Trophoblast cell (in vitro differentiated cells and primary cell): ENCODE data around the gene STUB1.
A peak's percentile ranks its signal among the peaks of the same experiment; 100 is the strongest.

Experiments
- DNase-seq, 2 donors: peaks; one replicate each; pipeline ENCODE4 v3.0.0-alpha.2; 2016
- H2AFZ ChIP-seq: 2 replicates; pipeline ENCODE4 v1.6.1; 2013; ENCODE audit warnings: low read length, moderate library complexity, mild to moderate bottlenecking; ENCODE audit not compliant: insufficient read depth, poor library complexity
- H2AK5ac ChIP-seq: 2 replicates; pipeline ENCODE4 v1.6.1; 2013; ENCODE audit warnings: mild to moderate bottlenecking, low read length
- H2BK120ac ChIP-seq: 2 replicates; pipeline ENCODE4 v1.6.1; 2013; ENCODE audit warnings: low read length, mild to moderate bottlenecking, moderate library complexity; ENCODE audit not compliant: insufficient read depth, poor library complexity
- H2BK12ac ChIP-seq: 2 replicates; pipeline ENCODE4 v1.6.1; 2013; ENCODE audit warnings: mild to moderate bottlenecking, low read length, moderate library complexity
- H2BK5ac ChIP-seq: 2 replicates; pipeline ENCODE4 v1.6.1; 2013; ENCODE audit warnings: low read length, low read depth, moderate library complexity, mild to moderate bottlenecking; ENCODE audit not compliant: poor library complexity
- H3K14ac ChIP-seq: 2 replicates; pipeline ENCODE4 v1.6.1; 2013; ENCODE audit warnings: mild to moderate bottlenecking, low read length
- H3K18ac ChIP-seq: 2 replicates; pipeline ENCODE4 v1.6.1; 2013; ENCODE audit warnings: mild to moderate bottlenecking, low read length
- H3K23ac ChIP-seq: 2 replicates; pipeline ENCODE4 v1.6.1; 2013; ENCODE audit warnings: low read length
- H3K27ac ChIP-seq: 2 replicates; pipeline ENCODE4 v1.5.1; 2013; ENCODE audit warnings: low read depth, mild to moderate bottlenecking, inconsistent platforms, low read length, moderate library complexity
- H3K27me3 ChIP-seq: 2 replicates; pipeline ENCODE4 v1.6.1; 2013; ENCODE audit warnings: inconsistent platforms, mild to moderate bottlenecking, low read length, moderate library complexity; ENCODE audit not compliant: insufficient read depth
- H3K36me3 ChIP-seq, 2 experiments: 1 replicate in 1 of 2; 2 replicates in 1 of 2; pipeline ENCODE4 v1.6.1; 2013; ENCODE audit warnings: low read length in 2 of 2, mild to moderate bottlenecking in 2 of 2, moderate library complexity in 1 of 2; ENCODE audit not compliant: insufficient read depth in 2 of 2, control insufficient read depth in 1 of 2
- H3K4ac ChIP-seq: 2 replicates; pipeline ENCODE4 v1.6.1; 2013; ENCODE audit warnings: low read depth, mild to moderate bottlenecking, low read length, moderate library complexity
- H3K4me1 ChIP-seq, 2 experiments: 1 replicate in 1 of 2; 2 replicates in 1 of 2; pipeline ENCODE4 v1.6.1; 2013; ENCODE audit warnings: low read length in 2 of 2, mild to moderate bottlenecking in 2 of 2, moderate library complexity in 1 of 2; ENCODE audit not compliant: insufficient read depth in 2 of 2, control insufficient read depth in 1 of 2
- H3K4me2 ChIP-seq: 2 replicates; pipeline ENCODE4 v1.6.1; 2013; ENCODE audit warnings: inconsistent platforms, mild to moderate bottlenecking, low read length, moderate library complexity
- H3K4me3 ChIP-seq: 2 replicates; pipeline ENCODE4 v1.5.1; 2013; ENCODE audit warnings: mild to moderate bottlenecking, low read depth, low read length, inconsistent platforms
- H3K79me1 ChIP-seq: one replicate; pipeline ENCODE4 v1.6.1; 2013; ENCODE audit warnings: low read length
- H3K79me2 ChIP-seq: 2 replicates; pipeline ENCODE4 v1.6.1; 2013; ENCODE audit warnings: low read length, mild to moderate bottlenecking; ENCODE audit not compliant: control insufficient read depth, insufficient read depth, poor library complexity
- H3K9ac ChIP-seq: 2 replicates; pipeline ENCODE4 v1.6.1; 2013; ENCODE audit warnings: mild to moderate bottlenecking, low read length
- H3K9me3 ChIP-seq: 2 replicates; pipeline ENCODE4 v1.6.1; 2013; ENCODE audit warnings: low read depth, mild to moderate bottlenecking, control low read depth, inconsistent platforms, low read length; ENCODE audit not compliant: insufficient read depth
- H4K12ac ChIP-seq: 2 replicates; pipeline ENCODE4 v1.6.1; 2013; ENCODE audit warnings: low read depth, mild to moderate bottlenecking, low read length, moderate library complexity
- H4K8ac ChIP-seq: 2 replicates; pipeline ENCODE4 v1.6.1; 2013; ENCODE audit warnings: low read depth, mild to moderate bottlenecking, low read length, moderate library complexity
- H4K91ac ChIP-seq: one replicate; pipeline ENCODE4 v1.6.1; 2013; ENCODE audit warnings: low read depth, mild to moderate bottlenecking, low read length, moderate library complexity
- WGBS: extraction: QIAGEN DNeasy Blood & Tissue Kit; methylation state at CpG from one replicate; pipeline ENCODE4 v1.1.7; 2013; ENCODE audit warnings: missing lambda C conversion rate; ENCODE audit not compliant: insufficient read length, insufficient coverage; ENCODE audit errors: extremely low coverage; 5-methylcytosine and 5-hydroxymethylcytosine counted together

The STUB1 gene

GRCh38 chr16:725041-725376 lies 44.8 kb downstream of the STUB1 start:
- Histone ChIP-seq H4K8ac (no peak overlapping the region), H3K4me2 (no peak overlapping the region), H3K4ac (no peak overlapping the region)

GRCh38 chr16:725463-726187 lies 45.4 kb downstream of the STUB1 start:
- H3K27me3 ChIP-seq = peaks cover 7% of the 10 kb centered on the region

More at GRCh38 chr16:725041-725376, 44.8 kb downstream of the STUB1 start:
- Histone ChIP-seq H2BK5ac (no peak overlapping the region), H3K18ac (no peak overlapping the region), H2AFZ (no peak overlapping the region), H2AK5ac (no peak overlapping the region), H3K23ac (no peak overlapping the region), H3K27ac (no peak overlapping the region), H3K79me1 (peaks cover 12% of the 10 kb centered on the region), H3K14ac (no peak overlapping the region), H4K91ac (no peak overlapping the region), H3K79me2 (peaks cover 6% of the 10 kb centered on the region), H3K9me3 (peaks cover 4% of the 10 kb centered on the region), H3K4me3 (no peak overlapping the region), H3K27me3 (peaks cover 7% of the 10 kb centered on the region), H4K12ac (no peak overlapping the region), H2BK120ac (no peak overlapping the region), H3K9ac (no peak overlapping the region), H3K4me1 (peaks cover 19 to 26% of the 10 kb centered on the region in 2 experiments), H3K36me3 (peaks cover 0 to 5% of the 10 kb centered on the region in 2 experiments), H2BK12ac (no peak overlapping the region)
- WGBS = no CpG with 5 or more reads among the region's 7 CpGs
- no peak for DNase-seq

GRCh38 chr16:726188-726437 lies 45.9 kb downstream of the STUB1 start:
- no CpG with 5 or more reads among the region's 9 CpGs for WGBS
- Histone ChIP-seq H3K4me3 (no peak overlapping the region), H2BK120ac (no peak overlapping the region), H3K14ac (no peak overlapping the region), H3K18ac (no peak overlapping the region), H3K36me3 (peaks cover 2 to 5% of the 10 kb centered on the region in 2 experiments), H2AK5ac (no peak overlapping the region), H2BK12ac (no peak overlapping the region), H3K4me1 (peaks cover 16 to 18% of the 10 kb centered on the region in 2 experiments), H3K27ac (no peak overlapping the region), H3K79me2 (peaks cover under 1% of the 10 kb centered on the region), H3K4ac (no peak overlapping the region), H4K12ac (no peak overlapping the region), H3K4me2 (no peak overlapping the region), H3K79me1 (peaks cover 5% of the 10 kb centered on the region), H3K9ac (no peak overlapping the region), H3K27me3 (peaks cover 7% of the 10 kb centered on the region), H3K23ac (no peak overlapping the region), H2AFZ (no peak overlapping the region), H3K9me3 (peaks cover 4% of the 10 kb centered on the region), H4K8ac (no peak overlapping the region), H2BK5ac (no peak overlapping the region), H4K91ac (no peak overlapping the region)
- no peak for DNase-seq

More at GRCh38 chr16:725463-726187, 45.4 kb downstream of the STUB1 start:
- H3K79me1 ChIP-seq = peaks cover 10% of the 10 kb centered on the region
- no peak overlapping the region for H3K4me3 ChIP-seq
- H4K8ac ChIP-seq = no peak overlapping the region
- no peak overlapping the region for H3K9ac ChIP-seq
- H2BK5ac ChIP-seq = no peak overlapping the region
- peaks cover 16 to 20% of the 10 kb centered on the region in 2 experiments for H3K4me1 ChIP-seq
- H3K14ac ChIP-seq = no peak overlapping the region
- no peak overlapping the region for H2AFZ ChIP-seq
- H4K91ac ChIP-seq = no peak overlapping the region
- peaks cover 2 to 5% of the 10 kb centered on the region in 2 experiments for H3K36me3 ChIP-seq
- H3K4ac ChIP-seq = no peak overlapping the region
- H2BK120ac ChIP-seq = no peak overlapping the region
- H3K79me2 ChIP-seq = peaks cover 4% of the 10 kb centered on the region
- no peak overlapping the region for H3K4me2 ChIP-seq
- peaks cover 4% of the 10 kb centered on the region for H3K9me3 ChIP-seq
- H4K12ac ChIP-seq = no peak overlapping the region
- H3K18ac ChIP-seq = no peak overlapping the region
- DNase-seq = no peak
- H3K23ac ChIP-seq = no peak overlapping the region
- WGBS = no CpG with 5 or more reads among the region's 23 CpGs
- H2BK12ac ChIP-seq = no peak overlapping the region
- no peak overlapping the region for H2AK5ac ChIP-seq
- no peak overlapping the region for H3K27ac ChIP-seq

- Histone ChIP-seq H3K4me3 (peak within 1 kb of the TSS; percentile 65), H3K27me3 (peaks cover 7% of the 10 kb centered on the region), H3K4me2 (peak within 1 kb of the TSS; percentile 68), H3K79me2 (no peaks in the 10 kb centered on the region), H3K4ac (no peak within 1 kb of the TSS), H2BK120ac (no peak within 1 kb of the TSS), H4K91ac (peak within 1 kb of the TSS; percentile 4), H3K9ac (peak within 1 kb of the TSS; percentile 30), H2BK12ac (no peak within 1 kb of the TSS), H3K27ac (no peak within 1 kb of the TSS), H3K18ac (no peak within 1 kb of the TSS), H2BK5ac (no peak within 1 kb of the TSS), H3K23ac (no peak within 1 kb of the TSS), H3K79me1 (peaks cover 3% of the 10 kb centered on the region), H3K36me3 (peaks cover 7 to 8% of the 10 kb centered on the region in 2 experiments), H3K9me3 (peaks cover 2% of the 10 kb centered on the region), H2AK5ac (no peak within 1 kb of the TSS), H4K12ac (peak within 1 kb of the TSS; percentile 26), H2AFZ (no peak within 1 kb of the TSS), H3K14ac (no peak within 1 kb of the TSS), H4K8ac (no peak within 1 kb of the TSS), H3K4me1 (peaks cover 12 to 14% of the 10 kb centered on the region in 2 experiments)
- DNase-seq = peak; percentile 58 to 72
- no CpG with 5 or more reads among the region's 88 CpGs for WGBS
Observed at GRCh38 chr16:726438-727290, 46.5 kb downstream of the STUB1 start, which contains the start of the genes CCDC78 and HAGHL. TSS of gene CCDC78 (minus strand) at chr16:726443. CDS start at chr16:726367, 76 bp downstream. TSS of gene HAGHL (plus strand) at chr16:727106. CDS start at chr16:727510, 404 bp downstream.
